ENCODE results near the gene GJA8.
"Not testable (repeated sequence)": the region's sequence is repeated elsewhere in the genome, so short reads cannot be mapped to it uniquely, and the experiment has no call there.

The GJA8 gene

DNA sequence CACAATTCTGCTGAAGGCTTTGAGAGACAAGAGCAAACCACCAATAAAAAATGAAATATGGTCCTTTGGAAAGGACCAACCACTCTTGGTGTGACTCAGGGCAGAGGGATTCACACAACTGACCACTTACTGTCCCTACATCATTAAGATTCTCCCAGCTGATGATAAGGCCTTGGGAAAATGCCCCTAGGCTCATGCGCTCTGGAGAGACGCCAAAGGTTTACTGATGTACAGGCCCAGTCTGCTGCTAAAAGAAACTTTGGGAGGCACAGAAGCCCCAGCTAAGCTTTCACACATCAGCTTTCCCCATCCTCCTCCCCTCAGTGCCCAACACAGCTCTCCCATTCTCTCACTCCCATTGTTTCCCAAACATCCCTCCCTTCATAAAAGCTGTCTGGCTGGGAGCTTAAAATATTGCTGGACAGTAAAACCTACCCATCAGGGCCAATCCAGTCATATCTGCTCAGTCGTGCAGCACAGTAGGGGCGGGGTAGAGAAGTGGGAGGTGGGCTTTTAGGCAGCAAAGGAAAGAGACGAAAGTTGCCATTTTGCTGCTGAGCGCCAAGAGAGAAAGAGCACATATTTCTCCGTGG is at the start of gene GJA8:
Gene GJA8, plus strand, starts transcription at position 543 of the 593 bp plus-strand sequence. CDS start 5,161 bp downstream, outside the sequence.
- Histone ChIP-seq H3K9me3 (ENCODE audit: control insufficient read depth, low read length) (no peaks in the 10 kb centered on the region), H3K9ac (ENCODE audit: low read length) (no peak within 1 kb of the TSS), H3K36me3 (ENCODE audit: control insufficient read depth, insufficient read depth, low read length) (no peaks in the 10 kb centered on the region), H3K4me1 (ENCODE audit: control insufficient read depth, insufficient read depth, low read length) (no peaks in the 10 kb centered on the region), H3K4me3 (ENCODE audit: low read length) (no peak within 1 kb of the TSS), H3K27me3 (ENCODE audit: control insufficient read depth, insufficient read depth, low read length) (peaks cover 3% of the 10 kb centered on the region)

DNA sequence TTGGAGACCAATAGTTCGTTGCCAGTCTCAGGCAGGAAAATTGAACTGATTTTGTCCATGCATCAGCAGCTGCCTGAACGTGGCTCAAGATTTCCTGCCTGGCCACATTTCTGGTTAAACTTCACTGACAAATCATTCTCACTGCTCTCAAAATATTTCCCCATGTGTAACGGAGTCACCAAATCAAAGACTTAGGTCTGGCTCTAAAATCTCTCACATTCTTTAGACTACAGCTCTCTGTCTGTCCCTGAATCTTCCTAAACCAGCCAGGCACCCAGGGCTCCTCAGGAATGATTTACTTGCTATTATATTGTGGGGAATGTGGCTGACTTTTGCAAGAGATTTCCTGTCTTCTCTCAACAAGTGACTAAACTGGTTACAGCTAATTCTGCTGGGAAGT is 49.2 kb upstream of the GJA8 start:
- no peaks in the 10 kb centered on the region for H3K27me3 ChIP-seq (ENCODE audit: control insufficient read depth, insufficient read depth, low read length)
- no peaks in the 10 kb centered on the region for H3K4me1 ChIP-seq (ENCODE audit: control insufficient read depth, insufficient read depth, low read length)
- no peak overlapping the region for H3K4me3 ChIP-seq (ENCODE audit: low read length)
- no peak overlapping the region for H3K9ac ChIP-seq (ENCODE audit: low read length)
- no peaks in the 10 kb centered on the region for H3K9me3 ChIP-seq (ENCODE audit: control insufficient read depth, low read length)
- no peaks in the 10 kb centered on the region for H3K36me3 ChIP-seq (ENCODE audit: control insufficient read depth, insufficient read depth, low read length)

DNA sequence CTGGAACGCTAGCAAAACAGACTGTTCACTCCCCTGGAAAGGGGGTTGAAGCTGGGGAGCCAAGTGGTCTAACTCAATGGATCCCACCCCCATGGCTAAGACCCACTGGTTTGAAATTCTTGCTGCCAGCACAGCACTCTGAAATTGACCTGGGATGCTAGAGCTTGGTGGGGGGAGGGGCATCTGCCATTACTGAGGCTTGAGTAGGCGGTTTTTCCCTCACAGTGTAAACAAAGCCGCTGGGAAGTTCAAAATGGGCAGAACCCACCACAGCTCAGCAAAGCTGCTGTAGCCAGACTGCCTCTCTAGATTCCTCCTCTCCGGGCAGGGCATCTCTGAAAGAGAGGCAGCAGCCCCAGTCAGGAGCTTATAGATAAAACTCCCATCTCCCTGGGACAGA is 47.6 kb upstream of the GJA8 start:
- not testable (repeated sequence) for H3K9ac ChIP-seq (ENCODE audit: low read length); H3K4me3 ChIP-seq (ENCODE audit: low read length); H3K9me3 ChIP-seq (ENCODE audit: control insufficient read depth, low read length); H3K36me3 ChIP-seq (ENCODE audit: control insufficient read depth, insufficient read depth, low read length); H3K27me3 ChIP-seq (ENCODE audit: control insufficient read depth, insufficient read depth, low read length); H3K4me1 ChIP-seq (ENCODE audit: control insufficient read depth, insufficient read depth, low read length)

- not testable (repeated sequence) for H3K4me1 ChIP-seq (ENCODE audit: control insufficient read depth, insufficient read depth, low read length); H3K27me3 ChIP-seq (ENCODE audit: control insufficient read depth, insufficient read depth, low read length); H3K36me3 ChIP-seq (ENCODE audit: control insufficient read depth, insufficient read depth, low read length); H3K4me3 ChIP-seq (ENCODE audit: low read length); H3K9me3 ChIP-seq (ENCODE audit: control insufficient read depth, low read length); H3K9ac ChIP-seq (ENCODE audit: low read length)
Observed at GRCh38 chr1:147855996-147856395, 46.6 kb upstream of the GJA8 start.

DNA sequence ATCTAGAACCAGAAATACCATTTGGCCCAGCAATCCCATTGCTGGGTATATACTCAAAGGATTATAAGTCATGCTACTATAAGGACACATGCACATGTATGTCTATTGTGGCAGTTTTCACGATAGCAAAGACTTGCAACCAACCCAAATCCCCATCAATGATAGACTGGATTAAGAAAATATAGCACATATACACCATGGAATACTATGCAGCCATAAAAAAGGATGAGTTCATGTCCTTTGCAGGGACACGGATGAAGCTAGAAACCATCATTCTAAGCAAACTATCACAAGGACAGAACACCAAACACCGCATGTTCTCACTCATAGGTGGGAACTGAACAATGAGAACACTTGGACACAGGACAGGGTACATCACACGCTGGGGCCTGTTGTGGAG is 35.4 kb upstream of the GJA8 start:
- not testable (repeated sequence) for H3K36me3 ChIP-seq (ENCODE audit: control insufficient read depth, insufficient read depth, low read length); H3K4me3 ChIP-seq (ENCODE audit: low read length); H3K9me3 ChIP-seq (ENCODE audit: control insufficient read depth, low read length); H3K9ac ChIP-seq (ENCODE audit: low read length); H3K27me3 ChIP-seq (ENCODE audit: control insufficient read depth, insufficient read depth, low read length); H3K4me1 ChIP-seq (ENCODE audit: control insufficient read depth, insufficient read depth, low read length)

DNA sequence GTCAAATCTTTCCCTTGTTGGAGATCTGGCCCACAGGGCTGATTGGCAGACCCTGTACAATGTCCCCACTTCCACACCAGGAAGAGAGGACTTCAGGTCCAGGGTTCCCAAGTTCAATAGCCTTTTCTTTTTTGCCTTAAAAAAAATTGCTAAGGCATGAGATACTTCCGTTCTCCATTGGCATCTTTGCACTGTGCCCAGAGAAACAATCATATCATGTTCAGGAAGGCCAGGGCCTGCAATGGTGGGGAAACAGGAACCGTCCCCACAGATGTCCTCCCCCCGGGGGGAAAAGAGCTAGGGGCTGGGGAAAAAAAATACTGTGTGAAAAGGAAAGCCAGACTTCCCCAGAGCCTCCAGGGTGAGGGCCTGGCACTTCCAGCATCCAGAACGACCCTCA is 24.6 kb upstream of the GJA8 start:
- H3K36me3 ChIP-seq (ENCODE audit: control insufficient read depth, insufficient read depth, low read length) = no peaks in the 10 kb centered on the region
- no peak overlapping the region for H3K4me3 ChIP-seq (ENCODE audit: low read length)
- H3K27me3 ChIP-seq (ENCODE audit: control insufficient read depth, insufficient read depth, low read length) = no peaks in the 10 kb centered on the region
- no peaks in the 10 kb centered on the region for H3K9me3 ChIP-seq (ENCODE audit: control insufficient read depth, low read length)
- no peaks in the 10 kb centered on the region for H3K4me1 ChIP-seq (ENCODE audit: control insufficient read depth, insufficient read depth, low read length)
- H3K9ac ChIP-seq (ENCODE audit: low read length) = no peak overlapping the region

GRCh38 chr1:147879911-147880310 is 22.7 kb upstream of the GJA8 start:
- H3K9me3 ChIP-seq (ENCODE audit: control insufficient read depth, low read length) = no peaks in the 10 kb centered on the region
- no peaks in the 10 kb centered on the region for H3K27me3 ChIP-seq (ENCODE audit: control insufficient read depth, insufficient read depth, low read length)
- H3K4me1 ChIP-seq (ENCODE audit: control insufficient read depth, insufficient read depth, low read length) = no peaks in the 10 kb centered on the region
- H3K9ac ChIP-seq (ENCODE audit: low read length) = no peak overlapping the region
- no peak overlapping the region for H3K4me3 ChIP-seq (ENCODE audit: low read length)
- H3K36me3 ChIP-seq (ENCODE audit: control insufficient read depth, insufficient read depth, low read length) = no peaks in the 10 kb centered on the region

GRCh38 chr1:147882535-147882934 is 20.1 kb upstream of the GJA8 start:
- Histone ChIP-seq H3K4me3 (ENCODE audit: low read length) (no peak overlapping the region), H3K4me1 (ENCODE audit: control insufficient read depth, insufficient read depth, low read length) (no peaks in the 10 kb centered on the region), H3K36me3 (ENCODE audit: control insufficient read depth, insufficient read depth, low read length) (no peaks in the 10 kb centered on the region), H3K9ac (ENCODE audit: low read length) (no peak overlapping the region), H3K9me3 (ENCODE audit: control insufficient read depth, low read length) (no peaks in the 10 kb centered on the region), H3K27me3 (ENCODE audit: control insufficient read depth, insufficient read depth, low read length) (no peaks in the 10 kb centered on the region)

GRCh38 chr1:147890177-147890790 is 12.3 kb upstream of the GJA8 start:
- no peaks in the 10 kb centered on the region for H3K9me3 ChIP-seq (ENCODE audit: control insufficient read depth, low read length)

DNA sequence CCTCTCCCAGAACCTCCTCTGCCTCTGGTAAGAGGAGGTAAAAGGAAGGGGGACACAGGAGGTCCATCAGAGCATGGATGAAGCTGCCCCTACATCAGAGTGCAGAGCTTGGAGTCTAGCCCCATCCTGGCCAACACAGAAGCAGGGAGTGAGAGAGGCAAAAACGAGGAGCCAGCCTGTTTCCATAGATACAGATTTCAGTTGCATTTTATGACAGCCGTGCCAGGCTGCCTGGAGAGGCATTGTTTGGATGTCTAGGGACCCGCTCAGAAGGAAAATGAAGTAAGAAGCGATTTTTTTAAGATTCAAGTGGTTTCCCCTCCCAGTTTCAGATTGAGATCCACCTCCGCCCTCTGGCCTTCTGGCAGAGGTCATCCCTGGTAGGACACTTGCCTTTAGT is 11.5 kb upstream of the GJA8 start:
- H3K4me3 ChIP-seq (ENCODE audit: low read length) = no peak overlapping the region
- no peaks in the 10 kb centered on the region for H3K4me1 ChIP-seq (ENCODE audit: control insufficient read depth, insufficient read depth, low read length)
- no peak overlapping the region for H3K9ac ChIP-seq (ENCODE audit: low read length)
- no peaks in the 10 kb centered on the region for H3K27me3 ChIP-seq (ENCODE audit: control insufficient read depth, insufficient read depth, low read length)
- no peaks in the 10 kb centered on the region for H3K36me3 ChIP-seq (ENCODE audit: control insufficient read depth, insufficient read depth, low read length)
- H3K9me3 ChIP-seq (ENCODE audit: control insufficient read depth, low read length) = no peaks in the 10 kb centered on the region

More at GRCh38 chr1:147890177-147890790, 12.3 kb upstream of the GJA8 start:
- Histone ChIP-seq H3K4me3 (ENCODE audit: low read length) (no peak overlapping the region), H3K4me1 (ENCODE audit: control insufficient read depth, insufficient read depth, low read length) (no peaks in the 10 kb centered on the region), H3K36me3 (ENCODE audit: control insufficient read depth, insufficient read depth, low read length) (no peaks in the 10 kb centered on the region), H3K27me3 (ENCODE audit: control insufficient read depth, insufficient read depth, low read length) (no peaks in the 10 kb centered on the region), H3K9ac (ENCODE audit: low read length) (no peak overlapping the region)

DNA sequence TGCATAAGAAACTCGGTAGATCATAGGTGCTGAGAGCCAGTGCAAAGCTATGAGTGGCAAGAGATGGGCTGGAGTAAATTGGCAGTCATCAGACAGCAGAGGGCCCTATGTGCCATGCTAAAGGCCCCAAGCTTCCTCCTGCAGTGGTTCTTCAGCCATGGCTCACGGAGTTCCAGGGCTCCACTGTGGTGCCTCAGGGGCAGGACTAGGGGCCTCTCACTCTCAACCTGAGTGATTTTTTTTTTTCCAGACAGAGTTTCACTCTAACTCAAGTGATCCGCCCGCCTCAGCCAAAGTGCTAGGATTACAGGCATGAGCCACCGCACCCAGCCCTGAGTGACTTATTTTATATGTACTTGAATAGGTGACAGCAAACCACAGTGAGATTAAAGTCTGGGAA is 10.4 kb upstream of the GJA8 start:
- Histone ChIP-seq H3K36me3 (ENCODE audit: control insufficient read depth, insufficient read depth, low read length) (no peaks in the 10 kb centered on the region), H3K4me3 (ENCODE audit: low read length) (no peak overlapping the region), H3K9ac (ENCODE audit: low read length) (no peak overlapping the region), H3K4me1 (ENCODE audit: control insufficient read depth, insufficient read depth, low read length) (no peaks in the 10 kb centered on the region), H3K9me3 (ENCODE audit: control insufficient read depth, low read length) (no peaks in the 10 kb centered on the region), H3K27me3 (ENCODE audit: control insufficient read depth, insufficient read depth, low read length) (no peaks in the 10 kb centered on the region)

DNA sequence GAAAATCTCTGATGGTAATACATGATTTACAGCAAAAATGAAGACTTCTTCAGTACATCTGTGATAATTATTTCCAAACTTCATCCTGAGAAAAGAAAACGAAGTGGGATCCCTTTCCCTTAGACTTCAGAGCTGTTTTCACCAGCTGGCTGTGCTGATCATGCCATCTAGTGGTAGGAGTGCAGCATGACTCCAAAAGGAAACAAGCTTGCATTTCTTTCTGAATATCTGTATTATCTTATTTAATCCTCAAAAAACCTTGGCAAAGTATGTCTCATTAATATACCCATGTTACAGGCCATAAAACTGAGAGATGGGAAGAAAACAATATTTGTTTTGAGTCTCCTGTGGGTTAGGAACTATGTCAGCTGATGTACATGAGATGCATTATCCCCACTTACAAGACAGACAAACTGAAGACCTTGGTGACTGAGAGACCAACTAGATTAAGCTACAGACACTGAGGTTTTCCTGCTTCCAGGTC is 9.8 kb upstream of the GJA8 start:
- Histone ChIP-seq H3K4me1 (ENCODE audit: control insufficient read depth, insufficient read depth, low read length) (no peaks in the 10 kb centered on the region), H3K4me3 (ENCODE audit: low read length) (no peak overlapping the region), H3K27me3 (ENCODE audit: control insufficient read depth, insufficient read depth, low read length) (no peaks in the 10 kb centered on the region), H3K9me3 (ENCODE audit: control insufficient read depth, low read length) (no peaks in the 10 kb centered on the region), H3K36me3 (ENCODE audit: control insufficient read depth, insufficient read depth, low read length) (no peaks in the 10 kb centered on the region), H3K9ac (ENCODE audit: low read length) (no peak overlapping the region)

- Histone ChIP-seq H3K4me1 (ENCODE audit: control insufficient read depth, insufficient read depth, low read length) (no peaks in the 10 kb centered on the region), H3K9me3 (ENCODE audit: control insufficient read depth, low read length) (no peaks in the 10 kb centered on the region), H3K4me3 (ENCODE audit: low read length) (no peak overlapping the region), H3K9ac (ENCODE audit: low read length) (no peak overlapping the region), H3K27me3 (ENCODE audit: control insufficient read depth, insufficient read depth, low read length) (no peaks in the 10 kb centered on the region), H3K36me3 (ENCODE audit: control insufficient read depth, insufficient read depth, low read length) (no peaks in the 10 kb centered on the region)
Observed at GRCh38 chr1:147895123-147895522, 7.5 kb upstream of the GJA8 start.

All from mucosa of stomach (tissue), 1 donor.